Activated T-cell treated with anti-CD3 and anti-CD28 coated beads for 48 hours (primary cell): ENCODE data around the gene SLC36A2.
"Not testable (repeated sequence)": the region's sequence is repeated elsewhere in the genome, so short reads cannot be mapped to it uniquely, and the experiment has no call there.

Source experiments
- DNase-seq: peaks from one replicate; pipeline ENCODE4 v3.0.0-alpha.2; 2020; ENCODE audit warnings: low read depth

The SLC36A2 gene

GRCh38 chr5:151347369-151347768 lies at the start of gene SLC36A2:
Gene SLC36A2, minus strand, starts transcription at chr5:151347559. Its CDS starts 99 bp downstream, at chr5:151347460.
- no peak for DNase-seq

- no peak for DNase-seq
These were observed 41.6 kb upstream of the SLC36A2 start for GRCh38 chr5:151388960-151389359.

GRCh38 chr5:151384106-151384505 lies 36.7 kb upstream of the SLC36A2 start:
- DNase-seq = no peak

- no peak for DNase-seq
These were observed 35.7 kb upstream of the SLC36A2 start for GRCh38 chr5:151383011-151383410.

- no peak for DNase-seq
These were observed 35.2 kb upstream of the SLC36A2 start for GRCh38 chr5:151382576-151382975.

- no peak for DNase-seq
These were observed 34.5 kb upstream of the SLC36A2 start for GRCh38 chr5:151381899-151382298.

- DNase-seq = no peak
These were observed 31.3 kb upstream of the SLC36A2 start for GRCh38 chr5:151378616-151379015.

GRCh38 chr5:151374539-151374938 lies 27.2 kb upstream of the SLC36A2 start:
- no peak for DNase-seq

GRCh38 chr5:151367038-151367437 lies 19.7 kb upstream of the SLC36A2 start:
- not testable (repeated sequence) for DNase-seq

GRCh38 chr5:151363673-151364072 lies 16.3 kb upstream of the SLC36A2 start:
- DNase-seq = no peak

- DNase-seq = no peak
These were observed 15.6 kb upstream of the SLC36A2 start for GRCh38 chr5:151362970-151363369.

- DNase-seq = no peak
These were observed 12.0 kb upstream of the SLC36A2 start for GRCh38 chr5:151359391-151359790.

GRCh38 chr5:151357792-151358191 lies 10.4 kb upstream of the SLC36A2 start:
- DNase-seq = no peak

- DNase-seq = no peak
These were observed 9.7 kb upstream of the SLC36A2 start for GRCh38 chr5:151357097-151357496.

- no peak for DNase-seq
These were observed 4.3 kb upstream of the SLC36A2 start for GRCh38 chr5:151351671-151352070.

GRCh38 chr5:151348789-151349188 lies 1.4 kb upstream of the SLC36A2 start:
- no peak for DNase-seq

- DNase-seq = no peak
These were observed 1.4 kb downstream of the SLC36A2 start for GRCh38 chr5:151345808-151346478.

GRCh38 chr5:151345187-151345807 lies 2.1 kb downstream of the SLC36A2 start:
- no peak for DNase-seq

- no peak for DNase-seq
These were observed 3.3 kb downstream of the SLC36A2 start for GRCh38 chr5:151344088-151344487.

- no peak for DNase-seq
These were observed 7.4 kb downstream of the SLC36A2 start for GRCh38 chr5:151340004-151340403.

GRCh38 chr5:151338734-151339133 lies 8.6 kb downstream of the SLC36A2 start:
- no peak for DNase-seq

- no peak for DNase-seq
These were observed 14.5 kb downstream of the SLC36A2 start for GRCh38 chr5:151332857-151333256.

- DNase-seq = no peak
These were observed 18.6 kb downstream of the SLC36A2 start for GRCh38 chr5:151328734-151329133.

GRCh38 chr5:151327585-151327984 lies 19.8 kb downstream of the SLC36A2 start:
- no peak for DNase-seq
